ENCODE results near the gene FRY.

The FRY gene

DNA sequence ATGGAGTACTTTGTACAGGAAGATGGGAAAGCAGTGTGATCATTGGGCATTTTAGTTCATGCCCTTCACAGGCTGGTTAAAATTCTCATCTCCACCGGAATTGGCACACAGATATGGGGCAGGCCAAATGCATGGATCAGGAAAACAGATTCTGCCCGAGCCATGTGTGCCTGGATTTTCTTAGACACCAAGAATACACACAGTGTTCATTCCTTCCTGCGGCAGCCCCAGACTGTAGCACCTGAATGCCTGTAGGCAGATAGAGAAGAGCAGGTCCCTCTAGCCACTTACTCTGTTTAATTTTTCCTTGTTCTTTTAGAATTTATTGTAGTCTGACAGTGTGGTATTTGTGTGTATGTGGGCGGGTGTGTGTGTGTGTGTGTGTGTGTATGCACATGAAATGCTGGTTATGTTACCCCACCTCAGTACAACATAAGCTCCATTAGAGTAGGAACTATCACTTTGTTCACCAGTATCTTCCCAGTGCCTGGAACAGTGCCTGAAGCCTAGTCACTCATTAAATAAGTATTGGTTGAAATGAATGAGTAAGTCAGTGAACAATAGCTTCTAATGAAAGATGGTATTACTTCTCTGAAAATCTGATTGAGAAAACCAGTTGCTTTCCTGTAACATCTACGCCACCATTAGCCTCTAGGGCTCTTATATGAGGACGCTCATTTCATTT is 41.7 kb downstream of the FRY start:
- Histone ChIP-seq H4K20me1 (ENCODE audit: insufficient read depth, low read length) (no peaks in the 10 kb centered on the region), H3K4me3 (ENCODE audit: low read length) (no peak overlapping the region), H3K27me3 (ENCODE audit: low read depth, low read length) (no peaks in the 10 kb centered on the region), H2AFZ (ENCODE audit: low read depth, low read length) (no peak overlapping the region), H3K4me2 (ENCODE audit: low read length) (no peak overlapping the region), H3K9me3 (ENCODE audit: insufficient read depth, low read length) (no peaks in the 10 kb centered on the region), H3K27ac (ENCODE audit: low read length) (no peak overlapping the region), H3K4me1 (ENCODE audit: low read length) (no peaks in the 10 kb centered on the region), H3K9ac (ENCODE audit: low read length) (no peak overlapping the region), H3K36me3 (replicated peaks; ENCODE audit: low read depth, low read length) (no peaks in the 10 kb centered on the region), H3K79me2 (ENCODE audit: low read length) (no peaks in the 10 kb centered on the region)
- TF ChIP-seq, protein P1, sequence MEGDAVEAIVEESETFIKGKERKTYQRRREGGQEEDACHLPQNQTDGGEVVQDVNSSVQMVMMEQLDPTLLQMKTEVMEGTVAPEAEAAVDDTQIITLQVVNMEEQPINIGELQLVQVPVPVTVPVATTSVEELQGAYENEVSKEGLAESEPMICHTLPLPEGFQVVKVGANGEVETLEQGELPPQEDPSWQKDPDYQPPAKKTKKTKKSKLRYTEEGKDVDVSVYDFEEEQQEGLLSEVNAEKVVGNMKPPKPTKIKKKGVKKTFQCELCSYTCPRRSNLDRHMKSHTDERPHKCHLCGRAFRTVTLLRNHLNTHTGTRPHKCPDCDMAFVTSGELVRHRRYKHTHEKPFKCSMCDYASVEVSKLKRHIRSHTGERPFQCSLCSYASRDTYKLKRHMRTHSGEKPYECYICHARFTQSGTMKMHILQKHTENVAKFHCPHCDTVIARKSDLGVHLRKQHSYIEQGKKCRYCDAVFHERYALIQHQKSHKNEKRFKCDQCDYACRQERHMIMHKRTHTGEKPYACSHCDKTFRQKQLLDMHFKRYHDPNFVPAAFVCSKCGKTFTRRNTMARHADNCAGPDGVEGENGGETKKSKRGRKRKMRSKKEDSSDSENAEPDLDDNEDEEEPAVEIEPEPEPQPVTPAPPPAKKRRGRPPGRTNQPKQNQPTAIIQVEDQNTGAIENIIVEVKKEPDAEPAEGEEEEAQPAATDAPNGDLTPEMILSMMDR (IDR thresholded peaks at IDR 0.05; ENCODE audit: low read depth, low read length), result no peak
- no peak for TF ChIP-seq EZH2phosphoT487 (IDR thresholded peaks at IDR 0.05; ENCODE audit: low read depth)

DNA sequence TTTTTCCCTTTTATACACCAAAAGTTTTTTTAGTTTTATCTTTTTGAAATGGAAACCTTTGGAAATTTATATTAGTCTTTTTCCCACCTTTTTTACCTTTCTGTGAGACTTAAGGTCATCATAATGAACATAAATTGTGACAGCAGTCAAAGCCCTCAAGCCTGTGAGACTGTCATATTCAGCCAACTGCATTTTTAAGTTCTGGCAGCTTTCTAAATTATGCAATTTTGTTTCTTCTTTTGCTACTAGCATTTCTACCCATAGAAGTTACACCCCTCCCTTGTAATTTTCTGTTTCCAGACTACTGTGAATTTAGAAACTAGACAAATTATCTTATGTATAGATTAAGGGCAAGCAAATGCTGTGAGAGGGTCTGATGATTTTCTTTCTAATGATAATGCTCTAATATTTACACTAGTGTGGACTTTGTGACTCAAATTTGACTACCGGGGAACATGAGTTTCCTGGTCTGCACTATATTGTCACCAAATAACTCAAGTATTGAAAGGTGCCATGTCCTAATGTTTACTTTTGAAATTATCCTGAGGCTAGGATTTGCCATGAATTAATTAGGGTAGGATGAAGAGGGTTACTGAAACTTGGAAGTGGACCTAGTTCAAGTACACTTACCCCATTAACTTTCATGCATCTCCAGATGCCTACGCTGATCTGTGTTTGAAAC is 43.7 kb downstream of the FRY start:
- Histone ChIP-seq H3K79me2 (ENCODE audit: low read length) (no peaks in the 10 kb centered on the region), H3K4me1 (ENCODE audit: low read length) (no peaks in the 10 kb centered on the region), H4K20me1 (ENCODE audit: insufficient read depth, low read length) (no peaks in the 10 kb centered on the region), H2AFZ (ENCODE audit: low read depth, low read length) (no peak overlapping the region), H3K4me2 (ENCODE audit: low read length) (no peak overlapping the region), H3K9me3 (ENCODE audit: insufficient read depth, low read length) (no peaks in the 10 kb centered on the region), H3K36me3 (replicated peaks; ENCODE audit: low read depth, low read length) (no peaks in the 10 kb centered on the region), H3K4me3 (ENCODE audit: low read length) (no peak overlapping the region), H3K27me3 (ENCODE audit: low read depth, low read length) (no peaks in the 10 kb centered on the region), H3K9ac (ENCODE audit: low read length) (no peak overlapping the region), H3K27ac (ENCODE audit: low read length) (no peak overlapping the region)
- TF ChIP-seq, protein P1 (IDR thresholded peaks at IDR 0.05; ENCODE audit: low read depth, low read length), result no peak

GRCh38 chr13:32079587-32079986 is 48.0 kb downstream of the FRY start:
- H3K27me3 ChIP-seq (ENCODE audit: low read depth, low read length), result no peaks in the 10 kb centered on the region
- no peaks in the 10 kb centered on the region for H3K4me1 ChIP-seq (ENCODE audit: low read length)
- H3K4me2 ChIP-seq (ENCODE audit: low read length), result no peak overlapping the region
- H4K20me1 ChIP-seq (ENCODE audit: insufficient read depth, low read length), result no peaks in the 10 kb centered on the region
- H3K4me3 ChIP-seq (ENCODE audit: low read length), result no peak overlapping the region
- no peaks in the 10 kb centered on the region for H3K36me3 ChIP-seq (replicated peaks; ENCODE audit: low read depth, low read length)
- TF ChIP-seq, protein P1 (IDR thresholded peaks at IDR 0.05; ENCODE audit: low read depth, low read length), result no peak
- no peak for TF ChIP-seq EZH2phosphoT487 (IDR thresholded peaks at IDR 0.05; ENCODE audit: low read depth)
- H3K9me3 ChIP-seq (ENCODE audit: insufficient read depth, low read length), result no peaks in the 10 kb centered on the region
- no peak overlapping the region for H3K9ac ChIP-seq (ENCODE audit: low read length)
- H3K79me2 ChIP-seq (ENCODE audit: low read length), result no peaks in the 10 kb centered on the region
- no peak overlapping the region for H3K27ac ChIP-seq (ENCODE audit: low read length)
- H2AFZ ChIP-seq (ENCODE audit: low read depth, low read length), result no peak overlapping the region

GRCh38 chr13:32080328-32080744 is 48.8 kb downstream of the FRY start:
- no peaks in the 10 kb centered on the region for H3K79me2 ChIP-seq (ENCODE audit: low read length)
- no peaks in the 10 kb centered on the region for H4K20me1 ChIP-seq (ENCODE audit: insufficient read depth, low read length)
- H3K9me3 ChIP-seq (ENCODE audit: insufficient read depth, low read length), result no peaks in the 10 kb centered on the region
- no peak overlapping the region for H3K27ac ChIP-seq (ENCODE audit: low read length)
- H3K27me3 ChIP-seq (ENCODE audit: low read depth, low read length), result no peaks in the 10 kb centered on the region
- no peak overlapping the region for H2AFZ ChIP-seq (ENCODE audit: low read depth, low read length)
- no peak overlapping the region for H3K4me2 ChIP-seq (ENCODE audit: low read length)
- H3K36me3 ChIP-seq (replicated peaks; ENCODE audit: low read depth, low read length), result no peaks in the 10 kb centered on the region
- TF ChIP-seq, protein P1 (IDR thresholded peaks at IDR 0.05; ENCODE audit: low read depth, low read length), result no peak
- no peak for TF ChIP-seq EZH2phosphoT487 (IDR thresholded peaks at IDR 0.05; ENCODE audit: low read depth)
- H3K9ac ChIP-seq (ENCODE audit: low read length), result no peak overlapping the region
- H3K4me3 ChIP-seq (ENCODE audit: low read length), result no peak overlapping the region
- no peaks in the 10 kb centered on the region for H3K4me1 ChIP-seq (ENCODE audit: low read length)
